Small intestine (tissue), 16 donors: Measurements from ENCODE around the gene SLC16A6. TPM values are rescaled to one million over a fixed set of nuclear protein-coding genes. Genes with fewer than 3 reads are reported as not detected.
"Not testable (repeated sequence)": the region's sequence is repeated elsewhere in the genome, so short reads cannot be mapped to it uniquely, and the experiment has no call there.

Experiments used
- DNase-seq, 2 donors: peaks; one replicate each; pipeline versions ENCODE4 v3.0.0 to v3.0.0-alpha.2; 2013
- FAIRE-seq: peaks from 2 replicates; lab custom pipeline; 2012; peaks lifted over from hg19 to GRCh38; lab: Jason Lieb, UNC
- H3K27ac ChIP-seq, 3 donors: one replicate each; pipeline ENCODE4 v1.5.1; 2013; ENCODE audit warnings: low read length in 2 of 3, mild to moderate bottlenecking in 2 of 3, control low read depth in 1 of 3, inconsistent platforms in 1 of 3, low read depth in 1 of 3, moderate library complexity in 1 of 3
- H3K27me3 ChIP-seq, 3 donors: one replicate each; pipeline ENCODE4 v1.6.1; 2013; ENCODE audit warnings: low read length in 3 of 3, inconsistent platforms in 1 of 3; ENCODE audit not compliant: control insufficient read depth in 3 of 3, insufficient read depth in 3 of 3
- H3K36me3 ChIP-seq, 3 donors: one replicate each; pipeline ENCODE4 v1.6.1; 2013; ENCODE audit warnings: low read length in 3 of 3, inconsistent platforms in 1 of 3, low read depth in 1 of 3, mild to moderate bottlenecking in 1 of 3, moderate library complexity in 1 of 3; ENCODE audit not compliant: control insufficient read depth in 3 of 3, insufficient read depth in 2 of 3
- H3K4me1 ChIP-seq, 3 donors: one replicate each; pipeline ENCODE4 v1.6.1; 2013; ENCODE audit warnings: low read length in 2 of 3, inconsistent platforms in 1 of 3, low read depth in 1 of 3, mild to moderate bottlenecking in 1 of 3, moderate library complexity in 1 of 3; ENCODE audit not compliant: control insufficient read depth in 3 of 3, insufficient read depth in 2 of 3
- H3K4me3 ChIP-seq, 3 donors: one replicate each; pipeline ENCODE4 v1.5.1; 2013; ENCODE audit warnings: low read length in 3 of 3, control low read depth in 1 of 3, inconsistent platforms in 1 of 3, low read depth in 1 of 3, mild to moderate bottlenecking in 1 of 3, moderate library complexity in 1 of 3
- H3K9me3 ChIP-seq, 2 donors: one replicate each; pipeline ENCODE4 v1.6.1; 2013; ENCODE audit warnings: low read depth in 1 of 2, low read length in 1 of 2; ENCODE audit not compliant: control insufficient read depth in 2 of 2, insufficient read depth in 1 of 2
- WGBS, 3 donors: extraction: QIAGEN DNeasy Blood & Tissue Kit; methylation state at CpG; one replicate each; pipeline ENCODE4 v1.1.7; 2013; 5-methylcytosine and 5-hydroxymethylcytosine counted together
- long read RNA-seq, 10 donors: transcript quantifications; one replicate each; lab custom pipeline, GENCODE V29; 2026
- polyA plus RNA-seq, 4 donors: library from polyadenylated mRNA; stranded (reverse) in 3 of 4; unstranded in 1 of 4; fragments of 200-250 nt in 3 of 4; fragments of 120-200 nt in 1 of 4; gene quantifications; one replicate each; pipeline versions ENCODE4 v1.2.1 to v1.2.3, GENCODE V29; 2013
- donor health status: healthy with polysubstance abuse.
- donor health status: control.
- donor health status: control.
- donor health status: Bipolar disorder and iron deficiency.
- donor health status: healthy.

Gene SLC16A6, protein sequence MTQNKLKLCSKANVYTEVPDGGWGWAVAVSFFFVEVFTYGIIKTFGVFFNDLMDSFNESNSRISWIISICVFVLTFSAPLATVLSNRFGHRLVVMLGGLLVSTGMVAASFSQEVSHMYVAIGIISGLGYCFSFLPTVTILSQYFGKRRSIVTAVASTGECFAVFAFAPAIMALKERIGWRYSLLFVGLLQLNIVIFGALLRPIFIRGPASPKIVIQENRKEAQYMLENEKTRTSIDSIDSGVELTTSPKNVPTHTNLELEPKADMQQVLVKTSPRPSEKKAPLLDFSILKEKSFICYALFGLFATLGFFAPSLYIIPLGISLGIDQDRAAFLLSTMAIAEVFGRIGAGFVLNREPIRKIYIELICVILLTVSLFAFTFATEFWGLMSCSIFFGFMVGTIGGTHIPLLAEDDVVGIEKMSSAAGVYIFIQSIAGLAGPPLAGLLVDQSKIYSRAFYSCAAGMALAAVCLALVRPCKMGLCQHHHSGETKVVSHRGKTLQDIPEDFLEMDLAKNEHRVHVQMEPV
- polyA plus RNA-seq, result under 1 TPM in 2 of 4 donors, not detected in 2; 0.18 to 0.25 TPM
- long read RNA-seq, donor 1, result 0 reads
- long read RNA-seq, donor 2, result 0 reads
- long read RNA-seq, donor 3, result 0 reads
- long read RNA-seq, donor 4, result 0 reads
- long read RNA-seq, donor 5, result 0 reads
- long read RNA-seq, donor 6, result 0 reads
- long read RNA-seq, donor 7, result 0 reads
- long read RNA-seq, donor 8, result 0 reads
- long read RNA-seq, donor 9, result 0 reads
- long read RNA-seq, donor 10, result 0 reads

DNA sequence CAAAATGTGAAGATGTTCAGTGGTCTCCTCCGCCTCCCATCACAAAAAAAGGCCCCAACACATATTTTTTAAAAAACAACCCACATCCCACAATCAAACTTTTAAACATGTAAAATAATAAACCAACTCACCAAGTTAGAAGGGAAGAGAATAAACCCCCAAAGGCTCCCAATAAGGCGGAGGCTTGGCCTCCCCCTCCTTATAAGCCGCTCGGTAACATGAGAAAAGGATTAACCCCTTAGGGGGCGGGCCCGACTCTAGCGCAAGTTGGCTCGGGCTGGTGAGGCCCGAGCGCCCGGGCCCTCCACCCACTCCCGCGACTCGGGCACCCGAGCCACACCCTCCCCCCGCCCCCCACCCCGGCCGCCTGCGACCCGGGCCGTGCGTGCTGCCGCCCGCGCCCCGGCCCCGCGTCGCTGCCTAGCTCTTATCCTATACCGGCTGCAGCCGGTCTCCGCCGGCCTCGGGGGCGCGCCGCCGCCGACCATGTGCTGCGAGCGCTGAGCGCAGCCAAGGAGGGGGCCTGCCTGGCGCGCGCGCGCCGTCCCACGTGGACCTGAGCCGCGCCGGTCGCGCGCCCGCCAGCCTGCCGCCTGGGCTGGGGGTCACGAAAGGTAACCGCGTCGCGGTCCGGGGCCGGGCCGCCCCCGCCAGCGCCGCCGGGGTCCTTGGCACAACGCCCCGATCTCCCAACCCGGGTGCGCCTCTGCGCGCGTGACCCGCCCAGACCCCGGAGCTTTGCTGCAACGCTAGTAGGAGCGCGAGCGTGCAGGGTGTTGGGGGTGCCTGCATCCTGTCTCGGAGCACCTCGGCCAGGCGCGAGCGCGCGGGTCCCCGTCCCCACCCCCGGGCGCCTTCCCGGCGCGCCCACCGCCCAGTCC, at the start of gene SLC16A6, which contains the start of gene ARSG:
Gene SLC16A6 (minus strand): TSS at position 173 of the 881 bp plus-strand sequence. CDS start 12,807 bp downstream, outside the sequence.
Gene ARSG (plus strand): TSS at position 541 of the 881 bp plus-strand sequence. CDS start 15,999 bp downstream, outside the sequence.
- WGBS, 3 donors, result 1% methylated on average over 61 to 96 of the region's 96 CpGs
- peaks cover 0 to 4% (median 0%) of the 10 kb centered on the region in 3 donors for H3K4me1 ChIP-seq
- peak; percentile 31 to 70 for DNase-seq
- no peaks in the 10 kb centered on the region for H3K9me3 ChIP-seq
- H3K27ac ChIP-seq, result peak within 1 kb of the TSS; percentile 34 to 87 (median 43)
- FAIRE-seq, result no peak
- peaks cover 0 to 59% (median 9%) of the 10 kb centered on the region in 3 donors for H3K27me3 ChIP-seq
- H3K4me3 ChIP-seq, result peak within 1 kb of the TSS; percentile 32 to 62 (median 40)
- H3K36me3 ChIP-seq, result no peaks in the 10 kb centered on the region

DNA sequence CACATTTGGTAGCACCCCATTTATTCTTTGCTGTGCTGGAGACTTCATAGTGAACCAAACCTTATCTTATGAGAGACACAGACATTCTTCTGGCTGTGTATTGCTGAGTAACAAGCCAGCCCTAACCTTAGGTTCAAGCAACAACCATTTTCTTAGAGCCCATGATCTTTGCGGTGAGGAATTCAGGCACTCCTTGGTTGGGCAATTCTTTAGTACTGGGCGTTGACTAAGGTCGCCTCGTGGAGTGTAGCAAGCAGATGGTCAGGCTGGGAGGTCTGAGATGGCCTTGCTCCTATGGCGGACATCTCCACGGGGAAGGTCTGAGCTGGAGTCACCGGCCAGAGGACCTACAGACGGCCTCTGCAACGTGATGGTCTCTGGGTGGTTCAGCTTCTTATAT, 43.5 kb upstream of the SLC16A6 start:
- no peak overlapping the region for H3K4me3 ChIP-seq
- 93 to 96% (median 95%) methylated on average over 9 of the region's 9 CpGs for WGBS, 3 donors
- H3K36me3 ChIP-seq, result no peaks in the 10 kb centered on the region
- H3K9me3 ChIP-seq, result peaks cover 0 to 21% of the 10 kb centered on the region in 2 donors
- no peak for DNase-seq
- no peak overlapping the region for H3K27ac ChIP-seq
- H3K4me1 ChIP-seq, result no peaks in the 10 kb centered on the region
- H3K27me3 ChIP-seq, result no peaks in the 10 kb centered on the region
- FAIRE-seq, result no peak

GRCh38 chr17:68331932-68332331, 41.0 kb upstream of the SLC16A6 start:
- not testable (repeated sequence) for H3K36me3 ChIP-seq, H3K27me3 ChIP-seq, H3K4me3 ChIP-seq, H3K27ac ChIP-seq, H3K4me1 ChIP-seq, DNase-seq, FAIRE-seq
- peaks cover 0 to 21% of the 10 kb centered on the region in 2 donors for H3K9me3 ChIP-seq
- WGBS, 3 donors, result 95 to 98% (median 96%) methylated on average over 12 of the region's 12 CpGs

DNA sequence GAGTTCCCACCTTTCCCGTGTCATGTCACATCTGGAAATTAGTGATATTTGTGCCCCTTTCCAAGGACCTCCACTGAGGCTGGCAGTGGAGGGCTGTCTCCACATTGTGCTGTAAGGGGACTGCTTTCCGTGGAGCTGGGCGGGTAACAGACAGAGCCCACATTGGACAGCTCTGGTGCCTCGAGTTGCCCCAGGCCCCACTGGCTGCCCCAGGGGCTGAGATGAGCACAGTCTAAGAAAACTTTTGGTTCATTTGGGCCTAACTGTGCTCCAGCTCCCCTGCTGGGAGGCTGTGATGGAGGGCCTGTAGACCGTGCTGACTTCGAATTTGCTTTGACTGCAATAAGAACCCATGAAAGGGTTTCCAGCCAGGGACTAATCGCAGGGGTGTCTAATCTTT, 38.4 kb upstream of the SLC16A6 start:
- no peaks in the 10 kb centered on the region for H3K36me3 ChIP-seq
- DNase-seq (no peak), FAIRE-seq (no peak)
- no peaks in the 10 kb centered on the region for H3K4me1 ChIP-seq
- 89 to 93% (median 92%) methylated on average over 7 of the region's 7 CpGs for WGBS, 3 donors
- H3K27me3 ChIP-seq, result peaks cover 0 to 3% (median 0%) of the 10 kb centered on the region in 3 donors
- no peak overlapping the region for H3K4me3 ChIP-seq
- no peak overlapping the region for H3K27ac ChIP-seq
- H3K9me3 ChIP-seq, result peaks cover 0 to 21% of the 10 kb centered on the region in 2 donors

DNA sequence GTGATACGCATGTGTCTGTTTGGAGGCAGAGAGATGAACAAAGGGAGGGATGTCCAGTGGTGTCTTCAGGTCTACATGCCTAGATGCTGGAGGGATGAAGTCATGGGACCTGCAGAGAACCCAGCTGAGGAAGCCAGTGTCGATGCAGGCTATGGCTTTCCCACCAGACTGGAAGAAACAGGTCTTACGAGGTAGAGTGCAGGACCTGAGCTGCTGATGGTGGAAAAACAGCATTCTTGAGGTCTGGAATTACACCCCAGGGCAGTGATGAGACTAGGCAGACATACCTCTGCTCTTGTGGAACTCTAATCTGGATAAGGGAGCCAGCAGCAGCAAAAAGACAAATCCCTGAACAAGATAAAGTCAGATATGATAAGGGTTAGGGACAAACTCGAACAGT, 37.7 kb upstream of the SLC16A6 start:
- Histone ChIP-seq H3K27me3 (peaks cover 0 to 3% (median 0%) of the 10 kb centered on the region in 3 donors), H3K4me1 (no peaks in the 10 kb centered on the region), H3K27ac (no peak overlapping the region), H3K4me3 (no peak overlapping the region), H3K36me3 (no peaks in the 10 kb centered on the region), H3K9me3 (peaks cover 0 to 17% of the 10 kb centered on the region in 2 donors)
- 45 to 63% (median 50%) methylated on average over 4 of the region's 4 CpGs for WGBS, 3 donors
- FAIRE-seq (no peak), DNase-seq (no peak)

GRCh38 chr17:68327823-68328557, 37.1 kb upstream of the SLC16A6 start:
- Histone ChIP-seq H3K9me3 (peaks cover 0 to 15% of the 10 kb centered on the region in 2 donors), H3K27ac (no peak overlapping the region), H3K4me3 (no peak overlapping the region), H3K4me1 (no peaks in the 10 kb centered on the region), H3K36me3 (no peaks in the 10 kb centered on the region), H3K27me3 (peaks cover 0 to 3% (median 0%) of the 10 kb centered on the region in 3 donors)
- no peak for FAIRE-seq
- no peak for DNase-seq
- 88 to 92% (median 91%) methylated on average over 8 of the region's 8 CpGs for WGBS, 3 donors

- WGBS, 3 donors, result 66 to 75% (median 74%) methylated on average over 5 of the region's 5 CpGs
- FAIRE-seq, result no peak
- DNase-seq, result no peak
- no peaks in the 10 kb centered on the region for H3K36me3 ChIP-seq
- no peaks in the 10 kb centered on the region for H3K4me1 ChIP-seq
- peaks cover 0 to 3% (median 0%) of the 10 kb centered on the region in 3 donors for H3K27me3 ChIP-seq
- H3K9me3 ChIP-seq, result peaks cover 0 to 16% of the 10 kb centered on the region in 2 donors
- H3K27ac ChIP-seq, result no peak overlapping the region
- no peak overlapping the region for H3K4me3 ChIP-seq
Observed at GRCh38 chr17:68326681-68327080, 35.8 kb upstream of the SLC16A6 start.
